ENCODE measurements around the gene KRTAP25-1. TPM values are rescaled to one million over a fixed set of nuclear protein-coding genes. Genes with fewer than 3 reads are reported as not detected.

The KRTAP25-1 gene
- total and polyA plus RNA-seq, 2 of the 4 experiments (the other 2 are of a cell fraction), result not detected

GRCh38 chr21:30315701-30316100 lies 26.4 kb upstream of the KRTAP25-1 start:
- no peak overlapping the region for H3K23ac ChIP-seq (ENCODE audit: low read depth, low read length)
- WGBS, 2 experiments (ENCODE audit: extremely low coverage in 2 of 2, insufficient read length in 1 of 2), result no CpG with 5 or more reads among the region's 2 CpGs
- CTCF ChIA-PET, result no interaction called here
- H4K5ac ChIP-seq (ENCODE audit: low read depth, low read length), result no peak overlapping the region
- intact Hi-C loops (cut with micrococcal nuclease), result no loop called here
- no peak overlapping the region for H3K9ac ChIP-seq (ENCODE audit: low read depth, low read length)
- H4K91ac ChIP-seq (ENCODE audit: insufficient read depth, low read depth, low read length), result no peak overlapping the region
- H3K79me1 ChIP-seq (ENCODE audit: low read depth in 1 of 2, low read length in 2 of 2), result no peaks in the 10 kb centered on the region
- POLR2A ChIA-PET (ENCODE audit: unreplicated experiment), result no interaction called here
- H3K27ac ChIP-seq (ENCODE audit: insufficient read depth, low read length), result no peak overlapping the region
- no peaks in the 10 kb centered on the region for H4K20me1 ChIP-seq (ENCODE audit: insufficient read depth, low read length)
- no peak overlapping the region for H2BK15ac ChIP-seq (ENCODE audit: low read depth, low read length)
- H2AK5ac ChIP-seq (ENCODE audit: low read depth, low read length), result no peak overlapping the region
- H3K4me3 ChIP-seq (ENCODE audit: insufficient read depth, low read depth, low read length), result no peak overlapping the region
- H3K27me3 ChIP-seq (ENCODE audit: control insufficient read depth, insufficient read depth, low read length), result no peaks in the 10 kb centered on the region
- no peak overlapping the region for H2AK9ac ChIP-seq (replicated peaks; ENCODE audit: low read depth, low read length, poor library complexity)
- TF ChIP-seq CTCF (conservative IDR thresholded peaks at IDR 0.05; ENCODE audit: low read depth, low read length) (no peak), RAD21 (IDR thresholded peaks at IDR 0.05; ENCODE audit: low read length) (no peak), ELK1 (IDR thresholded peaks at IDR 0.05; ENCODE audit: borderline replicate concordance, low read depth, low read length) (no peak)
- DNase-seq (no peak), ATAC-seq (ENCODE audit: low read depth) (no peak)
- no peak overlapping the region for H3K56ac ChIP-seq (ENCODE audit: extremely low read depth, insufficient read depth, low read length)
- H3K4me2 ChIP-seq (ENCODE audit: low read depth, low read length), result no peak overlapping the region
- no peaks in the 10 kb centered on the region for H3K36me3 ChIP-seq (ENCODE audit: control insufficient read depth, insufficient read depth, low read length)
- H4K8ac ChIP-seq (ENCODE audit: low read depth in 2 of 2, low read length in 2 of 2), result no peak overlapping the region
- no peaks in the 10 kb centered on the region for H3K4me1 ChIP-seq (ENCODE audit: control insufficient read depth, insufficient read depth, low read length)
- H2BK5ac ChIP-seq (ENCODE audit: low read depth, low read length, poor library complexity, severe bottlenecking), result no peak overlapping the region
- no TSS peak for BruUV-seq (replicated peaks)
- in situ Hi-C loops (cut with MboI; ENCODE audit: low sequenced_read_pairs), result no loop called here
- no peak overlapping the region for H3K4ac ChIP-seq (ENCODE audit: low read depth, low read length)
- dilution Hi-C loops (cut with HindIII; ENCODE audit: low sequenced_read_pairs, unreplicated experiment), result no loop called here
- H2BK120ac ChIP-seq (ENCODE audit: low read depth, low read length), result no peak overlapping the region
- H3K14ac ChIP-seq (replicated peaks; ENCODE audit: low read depth, low read length), result no peak overlapping the region
- H3K18ac ChIP-seq (ENCODE audit: low read depth, low read length), result no peak overlapping the region
- no peak overlapping the region for H2BK20ac ChIP-seq (ENCODE audit: low read depth, low read length)
- no peak overlapping the region for H2AFZ ChIP-seq (replicated peaks; ENCODE audit: low read length, poor library complexity)
- peaks cover 8% of the 10 kb centered on the region for H3K9me3 ChIP-seq (ENCODE audit: control insufficient read depth, insufficient read depth, low read length)
- no peaks in the 10 kb centered on the region for H3K9me1 ChIP-seq (ENCODE audit: insufficient read depth, low read length)

Measured in IMR-90 (cell line).